K562 (cell line): Measurements from ENCODE around the gene BNIP5. TPM values are rescaled to one million over a fixed set of nuclear protein-coding genes. Genes with fewer than 3 reads are reported as not detected.

Experiments
- ARNT ChIP-seq, 2 experiments: fragments of 450-650 bp; IDR thresholded peaks; 2 replicates each; pipeline ENCODE4 v1.6.1; 2016; ENCODE audit warnings: mild to moderate bottlenecking in 1 of 2
- BRF1 ChIP-seq: IDR thresholded peaks from 3 replicates; pipeline ENCODE4 v1.6.1; 2011; ENCODE audit warnings: borderline replicate concordance, mild to moderate bottlenecking; ENCODE audit not compliant: insufficient read length; ENCODE audit errors: extremely low read depth
- CBX5 ChIP-seq: IDR thresholded peaks from 2 replicates; pipeline ENCODE4 v1.6.1; 2014; ENCODE audit warnings: low read depth, borderline replicate concordance
- CHD4 ChIP-seq: fragments of 200-600 bp; sonication (generic); IDR thresholded peaks from 3 replicates; pipeline ENCODE4 v1.6.1; 2012; ENCODE audit warnings: low read depth, mild to moderate bottlenecking, mixed read lengths, low read length, inconsistent platforms; ENCODE audit not compliant: insufficient read depth, insufficient replicate concordance, poor library complexity, severe bottlenecking
- FOXK2 ChIP-seq, 2 experiments: fragments of 450-650 bp; IDR thresholded peaks in 1 of 2; conservative IDR thresholded peaks in 1 of 2; 2 replicates each; pipeline ENCODE4 v1.6.1; 2016; ENCODE audit warnings: low read depth in 2 of 2, mild to moderate bottlenecking in 1 of 2
- KLF1 ChIP-seq: fragments of 450-650 bp; IDR thresholded peaks from 2 replicates; pipeline ENCODE4 v1.6.1; 2016; ENCODE audit warnings: missing genetic modification characterization, missing compliant biosample characterization
- NCOA1 ChIP-seq: fragments of 450-650 bp; IDR thresholded peaks from 2 replicates; pipeline ENCODE4 v1.6.1; 2016; ENCODE audit warnings: low read depth
- NFIC ChIP-seq: fragments of 450-650 bp; IDR thresholded peaks from 2 replicates; pipeline ENCODE4 v1.6.1; 2017; ENCODE audit warnings: mild to moderate bottlenecking, inconsistent platforms
- PRMT5 ChIP-seq: sonication (generic); formaldehyde crosslinking; IDR thresholded peaks from 2 replicates; pipeline ENCODE4 v1.5.0; 2020; ENCODE audit warnings: missing genetic modification reagents
- PURB ChIP-seq: sonication (generic); formaldehyde crosslinking; IDR thresholded peaks from 2 replicates; pipeline ENCODE4 v1.9.0; 2021; ENCODE audit warnings: low read depth, mild to moderate bottlenecking, missing genetic modification reagents
- TRIM24 ChIP-seq, 2 experiments: fragments of 450-650 bp; IDR thresholded peaks; 2 replicates each; pipeline ENCODE4 v1.6.1; 2016
- ZEB2 ChIP-seq: fragments of 450-650 bp; IDR thresholded peaks from 2 replicates; pipeline ENCODE4 v1.6.1; 2016
- ZNF3 ChIP-seq: fragments of 250-450 bp; sonication (Bioruptor Pico); IDR thresholded peaks from 2 replicates; pipeline ENCODE4 v1.5.0; 2021; ENCODE audit warnings: mild to moderate bottlenecking, moderate library complexity
- ZNF318 ChIP-seq, 2 experiments: fragments of 450-650 bp; IDR thresholded peaks; 2 replicates each; pipeline ENCODE4 v1.6.1; 2016; ENCODE audit warnings: mild to moderate bottlenecking in 2 of 2, borderline replicate concordance in 1 of 2, low read depth in 1 of 2, moderate library complexity in 1 of 2
- ZNF668 ChIP-seq: fragments of 250-450 bp; sonication (Bioruptor Pico); IDR thresholded peaks from 2 replicates; pipeline ENCODE4 v1.8.0; 2022; ENCODE audit warnings: mild to moderate bottlenecking, inconsistent platforms
- polyA plus RNA-seq, 8 experiments: library from polyadenylated mRNA; depleted of rRNA in 4 of 8; stranded (reverse) in 5 of 8; unstranded in 3 of 8; fragments of >200 nt; fragmentation: Nextera tagmentation in 2 of 8; fragmentation: Illumina TruSeq in 1 of 8; extraction: Ambion mirVana in 2 of 8; extraction: Trizol in 1 of 8; gene quantifications; 2 replicates each; pipeline versions ENCODE4 v1.2.1 to v1.2.3, GENCODE V29; 2011 to 2014; ENCODE audit warnings: inconsistent platforms in 1 of 8, missing spikeins in 1 of 8
- total RNA-seq, 7 experiments: library from RNA; depleted of rRNA in 6 of 7; stranded (reverse); fragments of >200 nt in 6 of 7; fragmentation: Illumina TruSeq in 2 of 7; extraction: Trizol in 2 of 7; gene quantifications; 2 replicates each; pipeline versions ENCODE4 v1.2.1 to v1.2.3, GENCODE V29; 2011 to 2021; ENCODE audit warnings: low replicate concordance in 1 of 7
- TF ChIP-seq, protein P1 (sequence below): fragments of 450-650 bp; formaldehyde crosslinking; IDR thresholded peaks from 2 replicates; pipeline ENCODE4 v1.4.0; 2022; ENCODE audit warnings: missing genetic modification characterization
- TF ChIP-seq, protein P2 (sequence below): sonication (generic); IDR thresholded peaks from 2 replicates; pipeline ENCODE4 v1.6.1; 2016

The BNIP5 gene
- total and polyA plus RNA-seq, 9 of the 15 experiments (the other 6 are each of a cell fraction or from before 2014, with no cell fraction given), result not detected

- TF ChIP-seq ARNT (IDR thresholded peaks at IDR 0.05) (no peak), BRF1 (no peak), FOXK2 (conservative IDR thresholded peaks at IDR 0.05 in 1 of 2, IDR thresholded peaks at IDR 0.05 in 1 of 2; ENCODE audit: low read depth in 2 of 2) (0 out of 4 replicates have a peak, but pooled peaks of 1 of the 2 experiments have one; percentile 45), TRIM24 (IDR thresholded peaks at IDR 0.05) (no peak), PRMT5 (CRISPR knock-in tag) (0 out of 2 replicates have a peak, but pooled peaks have one; percentile 24), NCOA1 (no peak), PURB (CRISPR knock-in tag) (no peak), NFIC (no peak), ZNF668 (CRISPR knock-in tag) (no peak), ZEB2 (no peak), ZNF318 (IDR thresholded peaks at IDR 0.05; ENCODE audit: borderline replicate concordance in 1 of 2, low read depth in 1 of 2) (no peak), CBX5 (no peak), CHD4 (no peak), KLF1 (no peak), ZNF3 (CRISPR knock-in tag) (no peak)
- TF ChIP-seq, protein P1, sequence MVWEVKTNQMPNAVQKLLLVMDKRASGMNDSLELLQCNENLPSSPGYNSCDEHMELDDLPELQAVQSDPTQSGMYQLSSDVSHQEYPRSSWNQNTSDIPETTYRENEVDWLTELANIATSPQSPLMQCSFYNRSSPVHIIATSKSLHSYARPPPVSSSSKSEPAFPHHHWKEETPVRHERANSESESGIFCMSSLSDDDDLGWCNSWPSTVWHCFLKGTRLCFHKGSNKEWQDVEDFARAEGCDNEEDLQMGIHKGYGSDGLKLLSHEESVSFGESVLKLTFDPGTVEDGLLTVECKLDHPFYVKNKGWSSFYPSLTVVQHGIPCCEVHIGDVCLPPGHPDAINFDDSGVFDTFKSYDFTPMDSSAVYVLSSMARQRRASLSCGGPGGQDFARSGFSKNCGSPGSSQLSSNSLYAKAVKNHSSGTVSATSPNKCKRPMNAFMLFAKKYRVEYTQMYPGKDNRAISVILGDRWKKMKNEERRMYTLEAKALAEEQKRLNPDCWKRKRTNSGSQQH (CRISPR knock-in tag), result no peak
- TF ChIP-seq, protein P2, sequence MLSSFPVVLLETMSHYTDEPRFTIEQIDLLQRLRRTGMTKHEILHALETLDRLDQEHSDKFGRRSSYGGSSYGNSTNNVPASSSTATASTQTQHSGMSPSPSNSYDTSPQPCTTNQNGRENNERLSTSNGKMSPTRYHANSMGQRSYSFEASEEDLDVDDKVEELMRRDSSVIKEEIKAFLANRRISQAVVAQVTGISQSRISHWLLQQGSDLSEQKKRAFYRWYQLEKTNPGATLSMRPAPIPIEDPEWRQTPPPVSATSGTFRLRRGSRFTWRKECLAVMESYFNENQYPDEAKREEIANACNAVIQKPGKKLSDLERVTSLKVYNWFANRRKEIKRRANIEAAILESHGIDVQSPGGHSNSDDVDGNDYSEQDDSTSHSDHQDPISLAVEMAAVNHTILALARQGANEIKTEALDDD, result no peak
Observed at GRCh38 chr6:36340618-36341454, 4.1 kb upstream of the BNIP5 start (continued).
